NCI-H226 (cell line): Measurements from ENCODE around the gene SORCS2.

Experiments
- DNase-seq: peaks from one replicate; pipeline ENCODE4 v3.0.0-alpha.2; 2015

Gene SORCS2

GRCh38 chr4:7705593-7705992 lies 513.3 kb downstream of the SORCS2 start:
- no peak for DNase-seq

GRCh38 chr4:7708238-7708637 lies 515.9 kb downstream of the SORCS2 start:
- DNase-seq = no peak

- no peak for DNase-seq
Measured at GRCh38 chr4:7708981-7709380, 516.6 kb downstream of the SORCS2 start.

- DNase-seq = no peak
Measured at GRCh38 chr4:7709431-7709830, 517.1 kb downstream of the SORCS2 start.

GRCh38 chr4:7710126-7710525 lies 517.8 kb downstream of the SORCS2 start:
- no peak for DNase-seq

GRCh38 chr4:7710576-7711306 lies 518.4 kb downstream of the SORCS2 start:
- no peak for DNase-seq

GRCh38 chr4:7711307-7711963 lies 519.1 kb downstream of the SORCS2 start:
- DNase-seq = no peak

GRCh38 chr4:7712021-7712671 lies 519.8 kb downstream of the SORCS2 start:
- DNase-seq = no peak

GRCh38 chr4:7713757-7714156 lies 521.4 kb downstream of the SORCS2 start:
- DNase-seq = no peak

GRCh38 chr4:7714176-7714575 lies 521.8 kb downstream of the SORCS2 start:
- DNase-seq = no peak

GRCh38 chr4:7714738-7715137 lies 522.4 kb downstream of the SORCS2 start:
- no peak for DNase-seq

GRCh38 chr4:7715271-7716009 lies 523.1 kb downstream of the SORCS2 start:
- no peak for DNase-seq

- DNase-seq = no peak
Measured at GRCh38 chr4:7716010-7716721, 523.8 kb downstream of the SORCS2 start.

GRCh38 chr4:7717161-7717560 lies 524.8 kb downstream of the SORCS2 start:
- no peak for DNase-seq

GRCh38 chr4:7717946-7718490 lies 525.7 kb downstream of the SORCS2 start:
- DNase-seq = no peak

- no peak for DNase-seq
Measured at GRCh38 chr4:7719354-7720174, 527.2 kb downstream of the SORCS2 start.

- no peak for DNase-seq
Measured at GRCh38 chr4:7721984-7722551, 529.7 kb downstream of the SORCS2 start.

GRCh38 chr4:7722766-7723387 lies 530.5 kb downstream of the SORCS2 start:
- DNase-seq = no peak

- no peak for DNase-seq
Measured at GRCh38 chr4:7723625-7724024, 531.3 kb downstream of the SORCS2 start.

- DNase-seq = peak; percentile 18
Measured at GRCh38 chr4:7725951-7726350, 533.6 kb downstream of the SORCS2 start.
